ENCODE measurements around the gene DIPK1A. TPM values are rescaled to one million over a fixed set of nuclear protein-coding genes. Genes with fewer than 3 reads are reported as not detected.

Gene DIPK1A
- total RNA-seq, 1 donor from 2014 or later, result 5.0 TPM

GRCh38 chr1:92970990-92971689, 9.9 kb upstream of the DIPK1A start:
- Histone ChIP-seq H3K9me3 (replicated peaks) (no peaks in the 10 kb centered on the region), H3K27ac (replicated peaks) (peak overlapping the region; percentile 56), H3K27me3 (ENCODE audit: low read depth) (no peaks in the 10 kb centered on the region), H3K36me3 (no peaks in the 10 kb centered on the region), H3K4me1 (peaks cover 20% of the 10 kb centered on the region), H3K4me3 (no peak overlapping the region)
- no peak for DNase-seq
- TF ChIP-seq CTCF (IDR thresholded peaks at IDR 0.05; ENCODE audit: borderline replicate concordance), result no peak
- intact Hi-C loops (cut with micrococcal nuclease), result no loop called here

- Histone ChIP-seq H3K9me3 (replicated peaks) (no peaks in the 10 kb centered on the region), H3K4me1 (peaks cover 20% of the 10 kb centered on the region), H3K27ac (replicated peaks) (no peak overlapping the region), H3K36me3 (no peaks in the 10 kb centered on the region), H3K27me3 (ENCODE audit: low read depth) (no peaks in the 10 kb centered on the region), H3K4me3 (no peak overlapping the region)
- DNase-seq, result no peak
- no peak for TF ChIP-seq CTCF (IDR thresholded peaks at IDR 0.05; ENCODE audit: borderline replicate concordance)
- intact Hi-C loops (cut with micrococcal nuclease), result no loop called here
Measured at GRCh38 chr1:92969517-92969916, 8.3 kb upstream of the DIPK1A start.

DNA sequence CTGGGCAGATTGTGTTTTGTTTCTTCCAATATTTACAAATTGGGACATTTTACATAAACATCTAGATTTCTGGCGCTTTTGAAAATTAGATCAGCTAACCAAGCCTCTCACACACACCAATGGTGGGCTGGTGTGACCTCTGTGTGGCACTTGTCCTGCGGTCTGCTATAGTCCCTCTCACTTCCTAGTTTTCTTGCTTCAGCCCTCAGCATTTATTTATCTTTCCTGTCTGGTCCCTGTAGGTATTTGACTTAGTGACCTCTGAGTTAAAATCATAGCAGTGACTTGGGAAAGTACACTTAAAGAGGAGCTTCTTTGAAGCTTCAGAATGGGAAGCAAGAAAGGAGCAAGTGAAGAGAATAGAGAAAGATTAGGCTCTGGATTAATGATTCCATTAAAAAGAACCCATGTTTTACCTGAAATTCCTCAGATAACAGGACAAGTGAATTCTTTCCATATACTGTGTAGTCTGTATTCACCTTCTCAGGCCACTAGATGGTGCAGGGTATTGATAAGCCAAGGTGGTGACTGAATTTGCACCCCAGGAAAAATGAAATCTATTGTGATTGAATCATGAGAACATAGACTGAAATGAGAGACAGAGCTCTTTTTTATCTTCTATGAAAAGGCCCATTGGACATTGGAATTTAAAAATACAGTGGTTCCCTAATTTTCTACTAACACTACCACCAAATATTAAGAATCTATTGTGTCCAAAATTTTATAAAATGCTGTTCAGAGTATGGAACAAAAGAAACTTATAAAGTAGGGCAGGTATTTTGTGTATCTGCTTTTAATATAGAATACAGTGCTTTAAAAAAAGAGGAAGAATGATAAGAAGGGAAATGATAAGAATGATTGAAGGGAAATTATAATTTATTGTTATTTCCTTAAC, 7.1 kb upstream of the DIPK1A start:
- H3K4me3 ChIP-seq, result no peak overlapping the region
- no peaks in the 10 kb centered on the region for H3K27me3 ChIP-seq (ENCODE audit: low read depth)
- H3K27ac ChIP-seq (replicated peaks), result no peak overlapping the region
- intact Hi-C loops (cut with micrococcal nuclease), result no loop called here
- H3K36me3 ChIP-seq, result no peaks in the 10 kb centered on the region
- peaks cover 18% of the 10 kb centered on the region for H3K4me1 ChIP-seq
- no peaks in the 10 kb centered on the region for H3K9me3 ChIP-seq (replicated peaks)
- peak; percentile 56 for TF ChIP-seq CTCF (IDR thresholded peaks at IDR 0.05; ENCODE audit: borderline replicate concordance)
- DNase-seq, result no peak

GRCh38 chr1:92964998-92965397, 3.7 kb upstream of the DIPK1A start:
- intact Hi-C loops (cut with micrococcal nuclease), result no loop called here
- TF ChIP-seq CTCF (IDR thresholded peaks at IDR 0.05; ENCODE audit: borderline replicate concordance), result no peak
- no peaks in the 10 kb centered on the region for H3K9me3 ChIP-seq (replicated peaks)

GRCh38 chr1:92964316-92964715, 3.1 kb upstream of the DIPK1A start:
- H3K27me3 ChIP-seq (ENCODE audit: low read depth), result no peaks in the 10 kb centered on the region
- intact Hi-C loops (cut with micrococcal nuclease), result no loop called here
- H3K27ac ChIP-seq (replicated peaks), result no peak overlapping the region
- DNase-seq, result no peak
- no peaks in the 10 kb centered on the region for H3K9me3 ChIP-seq (replicated peaks)
- H3K36me3 ChIP-seq, result no peaks in the 10 kb centered on the region
- peaks cover 25% of the 10 kb centered on the region for H3K4me1 ChIP-seq
- no peak for TF ChIP-seq CTCF (IDR thresholded peaks at IDR 0.05; ENCODE audit: borderline replicate concordance)
- H3K4me3 ChIP-seq, result no peak overlapping the region

More at GRCh38 chr1:92964998-92965397, 3.7 kb upstream of the DIPK1A start:
- Histone ChIP-seq H3K36me3 (no peaks in the 10 kb centered on the region), H3K27ac (replicated peaks) (no peak overlapping the region), H3K27me3 (ENCODE audit: low read depth) (no peaks in the 10 kb centered on the region), H3K4me3 (no peak overlapping the region), H3K4me1 (peaks cover 21% of the 10 kb centered on the region)
- no peak for DNase-seq

Data from left ventricle myocardium inferior (tissue), 1 donor.